Breast epithelium (tissue), 4 donors: ENCODE data around the gene PROM2. TPM values are rescaled to one million over a fixed set of nuclear protein-coding genes. Genes with fewer than 3 reads are reported as not detected.

Experiments used
- DNase-seq, 2 donors: peaks; one replicate each; pipeline ENCODE4 v3.0.0-alpha.2; 2019; ENCODE audit warnings: low spot score in 2 of 2
- H3K27ac ChIP-seq, 2 donors: fragments of 200-600 bp; sonication (generic) in 1 of 2; one replicate each; pipeline ENCODE4 v1.5.1; 2016 to 2019; ENCODE audit warnings: mild to moderate bottlenecking in 1 of 2
- H3K27me3 ChIP-seq, 2 donors: fragments of 200-600 bp; sonication (generic) in 1 of 2; one replicate each; pipeline versions ENCODE4 v1.5.1 to v1.6.0; 2017 to 2019; ENCODE audit warnings: control low read depth in 1 of 2, mild to moderate bottlenecking in 1 of 2
- H3K36me3 ChIP-seq: fragments of 200-600 bp; one replicate; pipeline ENCODE4 v1.5.1; 2019
- H3K4me1 ChIP-seq, 2 donors: fragments of 200-600 bp; sonication (generic); one replicate each; pipeline ENCODE4 v1.5.1; 2016 to 2019; ENCODE audit warnings: control low read depth in 1 of 2
- H3K4me3 ChIP-seq, 3 donors: fragments of 200-600 bp; sonication (generic); 1 replicate in 2 of 3; 2 replicates in 1 of 3; pipeline ENCODE4 v1.5.1; 2016 to 2019; ENCODE audit warnings: mild to moderate bottlenecking in 3 of 3, moderate library complexity in 2 of 3
- H3K9me3 ChIP-seq, 2 donors: fragments of 200-600 bp; sonication (generic) in 1 of 2; one replicate each; pipeline ENCODE4 v1.5.1; 2016 to 2019; ENCODE audit warnings: control low read depth in 1 of 2
- CTCF ChIP-seq, 3 donors: fragments of 450-650 bp; IDR thresholded peaks; one replicate each; pipeline ENCODE4 v1.5.1; 2016 to 2017; ENCODE audit warnings: antibody characterized with exemption in 3 of 3, mild to moderate bottlenecking in 3 of 3, moderate library complexity in 3 of 3
- POLR2A ChIP-seq: fragments of 450-650 bp; IDR thresholded peaks from one replicate; pipeline ENCODE4 v1.6.1; 2016; ENCODE audit warnings: antibody characterized with exemption, mild to moderate bottlenecking, moderate library complexity
- POLR2AphosphoS5 ChIP-seq, 3 donors: sonication (generic); formaldehyde crosslinking; IDR thresholded peaks; one replicate each; pipeline ENCODE4 v1.6.1; 2017; ENCODE audit warnings: antibody characterized with exemption in 3 of 3
- intact Hi-C: fragments of 100-400 bp; cut with DNase I; formaldehyde crosslinking; loops from one replicate; pipeline ENCODE4 v1.15.1; 2023; ENCODE audit warnings: low total_unique reads
- total RNA-seq, 3 donors: library from RNA; depleted of rRNA; stranded (reverse); fragments of >200 nt; gene quantifications; one replicate each; pipeline ENCODE4 v1.1.0, GENCODE V29; 2016

The PROM2 gene
- total RNA-seq, 3 donors from 2014 or later, result 1.4 to 48.8 (median 47.7) TPM

GRCh38 chr2:95306336-95306895, 32.2 kb downstream of the PROM2 start:
- Histone ChIP-seq H3K27me3 (no peaks in the 10 kb centered on the region), H3K4me3 (no peak overlapping the region), H3K36me3 (no peaks in the 10 kb centered on the region), H3K9me3 (no peaks in the 10 kb centered on the region), H3K4me1 (no peaks in the 10 kb centered on the region), H3K27ac (peak overlapping the region; percentile 50 to 61)
- intact Hi-C loops, result no loop called here
- no peak for DNase-seq
- no peak for TF ChIP-seq POLR2AphosphoS5 (IDR thresholded peaks at IDR 0.05)
- no peak for TF ChIP-seq CTCF (IDR thresholded peaks at IDR 0.05)
- no peak for TF ChIP-seq POLR2A

- Histone ChIP-seq H3K27ac (peak overlapping the region; percentile 50 to 60), H3K9me3 (no peaks in the 10 kb centered on the region), H3K4me3 (no peak overlapping the region), H3K27me3 (no peaks in the 10 kb centered on the region), H3K36me3 (no peaks in the 10 kb centered on the region), H3K4me1 (no peaks in the 10 kb centered on the region)
- intact Hi-C loops, result no loop called here
- TF ChIP-seq POLR2A (no peak), POLR2AphosphoS5 (IDR thresholded peaks at IDR 0.05) (no peak), CTCF (IDR thresholded peaks at IDR 0.05) (no peak)
- DNase-seq, result no peak
Measured at GRCh38 chr2:95307036-95307435, 32.8 kb downstream of the PROM2 start.

- TF ChIP-seq POLR2A (no peak), CTCF (IDR thresholded peaks at IDR 0.05) (no peak), POLR2AphosphoS5 (IDR thresholded peaks at IDR 0.05) (no peak)
- H3K9me3 ChIP-seq, result no peaks in the 10 kb centered on the region
- H3K4me1 ChIP-seq, result no peaks in the 10 kb centered on the region
- intact Hi-C loops, result no loop called here
- H3K27ac ChIP-seq, result no peak overlapping the region
- H3K27me3 ChIP-seq, result no peaks in the 10 kb centered on the region
- no peak for DNase-seq
- H3K36me3 ChIP-seq, result no peaks in the 10 kb centered on the region
- no peak overlapping the region for H3K4me3 ChIP-seq
Measured at GRCh38 chr2:95307878-95308277, 33.6 kb downstream of the PROM2 start.

GRCh38 chr2:95308426-95308990, 34.3 kb downstream of the PROM2 start:
- TF ChIP-seq CTCF (IDR thresholded peaks at IDR 0.05), result no peak
- TF ChIP-seq POLR2A, result no peak
- TF ChIP-seq POLR2AphosphoS5 (IDR thresholded peaks at IDR 0.05), result no peak
- Histone ChIP-seq H3K4me3 (no peak overlapping the region), H3K27ac (no peak overlapping the region), H3K36me3 (no peaks in the 10 kb centered on the region), H3K4me1 (peaks cover 0 to 2% of the 10 kb centered on the region in 2 donors), H3K9me3 (no peaks in the 10 kb centered on the region), H3K27me3 (no peaks in the 10 kb centered on the region)
- DNase-seq, result no peak
- intact Hi-C loops, result no loop called here

GRCh38 chr2:95309599-95309998, 35.4 kb downstream of the PROM2 start:
- H3K27me3 ChIP-seq, result no peaks in the 10 kb centered on the region

More at GRCh38 chr2:95309599-95309998, 35.4 kb downstream of the PROM2 start:
- Histone ChIP-seq H3K4me3 (no peak overlapping the region), H3K36me3 (no peaks in the 10 kb centered on the region), H3K9me3 (no peaks in the 10 kb centered on the region), H3K4me1 (peaks cover 0 to 7% of the 10 kb centered on the region in 2 donors), H3K27ac (no peak overlapping the region)
- intact Hi-C loops, result no loop called here
- no peak for TF ChIP-seq POLR2AphosphoS5 (IDR thresholded peaks at IDR 0.05)
- no peak for TF ChIP-seq POLR2A
- TF ChIP-seq CTCF (IDR thresholded peaks at IDR 0.05), result no peak
- DNase-seq, result no peak
